Thyroid gland (tissue), 4 donors: ENCODE data around the gene ST3GAL3. TPM values are rescaled to one million over a fixed set of nuclear protein-coding genes. Genes with fewer than 3 reads are reported as not detected.

Source experiments
- DNase-seq, 2 donors: peaks; one replicate each; pipeline ENCODE4 v3.0.0-alpha.2; 2019
- H3K27ac ChIP-seq, 3 donors: fragments of 200-600 bp; sonication (generic); 1 replicate in 2 of 3; 2 replicates in 1 of 3; pipeline ENCODE4 v1.5.1; 2016 to 2019; ENCODE audit warnings: mild to moderate bottlenecking in 1 of 3, moderate library complexity in 1 of 3
- H3K27me3 ChIP-seq: fragments of 200-600 bp; sonication (generic); one replicate; pipeline ENCODE4 v1.5.1; 2019
- H3K36me3 ChIP-seq, 2 donors: fragments of 200-600 bp; sonication (generic); one replicate each; pipeline ENCODE4 v1.5.1; 2016 to 2019
- H3K4me1 ChIP-seq, 2 donors: fragments of 200-600 bp; sonication (generic); one replicate each; pipeline ENCODE4 v1.5.1; 2017 to 2019
- H3K4me3 ChIP-seq, 3 donors: fragments of 200-600 bp; sonication (generic); replicated peaks in 1 of 3; 1 replicate in 2 of 3; 2 replicates in 1 of 3; pipeline ENCODE4 v1.5.1; 2016; ENCODE audit warnings: mild to moderate bottlenecking in 1 of 3
- H3K9me3 ChIP-seq: fragments of 200-600 bp; sonication (generic); one replicate; pipeline ENCODE4 v1.5.1; 2017
- POLR2A ChIP-seq, 2 donors: fragments of 450-650 bp; IDR thresholded peaks; one replicate each; pipeline ENCODE4 v1.6.1; 2017; ENCODE audit warnings: antibody characterized with exemption in 2 of 2, mild to moderate bottlenecking in 2 of 2, moderate library complexity in 1 of 2
- WGBS, 2 donors: methylation state at CpG; one replicate each; pipeline ENCODE4 v1.1.5; 2017; 5-methylcytosine and 5-hydroxymethylcytosine counted together
- intact Hi-C: fragments of 100-400 bp; cut with DNase I; formaldehyde crosslinking; loops from one replicate; pipeline ENCODE4 v1.15.1; 2023
- total RNA-seq, 4 donors: library from RNA; depleted of rRNA; stranded (reverse); fragments of >200 nt; gene quantifications; one replicate each; pipeline ENCODE4 v1.2.3, GENCODE V29; 2016
- TF ChIP-seq, protein P1 (sequence below), 6 experiments: fragments of 200-600 bp in 3 of 6; fragments of 450-650 bp in 3 of 6; sonication (generic) in 3 of 6; IDR thresholded peaks; one replicate each; pipeline ENCODE4 v1.5.1; 2016 to 2019; ENCODE audit warnings: antibody characterized with exemption in 6 of 6, mild to moderate bottlenecking in 2 of 6, inconsistent platforms in 1 of 6, moderate library complexity in 1 of 6

ST3GAL3 gene
- total RNA-seq, 4 donors from 2014 or later: 12.1 to 17.7 (median 14.3) TPM

DNA sequence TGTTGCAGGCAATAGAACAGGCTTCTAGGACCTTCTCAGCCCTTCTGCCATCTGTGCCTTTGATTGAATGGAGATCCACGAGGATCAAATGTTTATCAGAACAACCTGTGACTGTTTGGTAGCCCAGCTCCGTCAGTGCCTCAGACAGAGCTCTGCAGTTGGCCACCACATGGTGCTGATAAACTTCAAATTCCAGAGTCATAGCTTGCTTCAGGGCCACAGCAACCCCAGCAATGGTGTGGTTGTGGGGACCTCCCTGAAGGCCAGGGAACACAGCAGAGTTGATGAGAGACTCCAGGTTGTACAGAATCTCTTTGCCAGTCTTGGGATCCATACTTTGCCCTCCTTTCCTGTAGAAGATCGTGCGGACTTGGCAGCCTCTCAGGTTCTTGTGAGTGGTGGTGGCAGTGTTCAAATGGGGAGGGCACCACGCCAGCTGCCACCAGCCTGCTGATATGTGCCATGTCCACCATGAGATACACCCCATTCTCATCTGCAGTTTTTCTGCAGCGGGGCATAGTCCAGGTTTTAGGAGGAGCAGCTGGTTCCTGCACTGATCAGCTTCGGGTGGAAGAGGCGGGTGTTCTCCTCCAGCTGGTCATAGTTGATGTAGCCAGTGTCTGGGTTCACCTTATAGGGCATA lies 143.4 kb downstream of the ST3GAL3 start:
- H3K27ac ChIP-seq: no peak overlapping the region
- no peaks in the 10 kb centered on the region for H3K36me3 ChIP-seq
- H3K4me3 ChIP-seq: no peak overlapping the region
- no peak for TF ChIP-seq POLR2A (IDR thresholded peaks at IDR 0.05)
- TF ChIP-seq, protein P1, sequence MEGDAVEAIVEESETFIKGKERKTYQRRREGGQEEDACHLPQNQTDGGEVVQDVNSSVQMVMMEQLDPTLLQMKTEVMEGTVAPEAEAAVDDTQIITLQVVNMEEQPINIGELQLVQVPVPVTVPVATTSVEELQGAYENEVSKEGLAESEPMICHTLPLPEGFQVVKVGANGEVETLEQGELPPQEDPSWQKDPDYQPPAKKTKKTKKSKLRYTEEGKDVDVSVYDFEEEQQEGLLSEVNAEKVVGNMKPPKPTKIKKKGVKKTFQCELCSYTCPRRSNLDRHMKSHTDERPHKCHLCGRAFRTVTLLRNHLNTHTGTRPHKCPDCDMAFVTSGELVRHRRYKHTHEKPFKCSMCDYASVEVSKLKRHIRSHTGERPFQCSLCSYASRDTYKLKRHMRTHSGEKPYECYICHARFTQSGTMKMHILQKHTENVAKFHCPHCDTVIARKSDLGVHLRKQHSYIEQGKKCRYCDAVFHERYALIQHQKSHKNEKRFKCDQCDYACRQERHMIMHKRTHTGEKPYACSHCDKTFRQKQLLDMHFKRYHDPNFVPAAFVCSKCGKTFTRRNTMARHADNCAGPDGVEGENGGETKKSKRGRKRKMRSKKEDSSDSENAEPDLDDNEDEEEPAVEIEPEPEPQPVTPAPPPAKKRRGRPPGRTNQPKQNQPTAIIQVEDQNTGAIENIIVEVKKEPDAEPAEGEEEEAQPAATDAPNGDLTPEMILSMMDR (IDR thresholded peaks at IDR 0.05): no peak
- WGBS, 2 donors: 90 to 96% methylated on average over 4 to 8 of the region's 8 CpGs
- no peak for DNase-seq
- intact Hi-C loops: no loop called here
- no peaks in the 10 kb centered on the region for H3K4me1 ChIP-seq
- no peaks in the 10 kb centered on the region for H3K27me3 ChIP-seq
- H3K9me3 ChIP-seq: no peaks in the 10 kb centered on the region

DNA sequence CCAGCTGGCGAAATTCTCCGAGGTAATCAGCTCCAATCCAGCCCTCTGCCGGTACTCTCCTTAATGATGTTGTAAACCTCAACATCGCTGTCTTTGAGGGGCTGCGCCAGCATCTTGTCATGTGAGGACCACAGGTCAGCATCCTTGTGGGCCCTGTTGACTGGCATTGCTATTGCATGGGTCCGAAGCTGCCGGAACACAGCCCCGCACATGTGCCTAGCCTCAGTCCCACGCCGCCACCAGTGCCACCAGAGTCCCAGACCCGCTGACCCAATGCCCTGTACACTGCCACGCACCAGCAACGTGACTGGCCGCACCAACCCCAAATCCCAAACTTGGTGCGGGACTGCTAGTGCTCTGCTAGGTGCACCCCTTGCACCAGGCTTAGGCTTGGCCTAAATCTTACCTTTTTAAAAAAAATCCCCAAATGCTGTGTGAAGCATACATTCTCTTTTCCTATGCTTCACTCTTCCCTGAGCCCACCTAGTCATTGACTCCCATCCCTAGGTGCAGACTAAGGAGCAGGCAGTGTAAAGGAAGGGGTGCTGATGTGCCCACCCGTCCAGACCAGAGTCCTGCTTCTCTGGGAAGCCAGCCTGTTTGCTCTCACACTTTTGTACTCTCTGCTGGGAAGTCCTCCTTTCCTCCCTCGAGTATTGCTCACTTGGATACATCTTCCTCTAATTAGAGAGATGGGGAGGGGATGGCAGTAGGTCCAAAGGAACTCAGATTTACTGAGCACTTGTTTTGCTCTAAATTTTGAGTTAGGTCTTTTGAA lies 144.4 kb downstream of the ST3GAL3 start:
- WGBS, 2 donors: 87 to 94% methylated on average over 14 to 17 of the region's 17 CpGs
- no peak overlapping the region for H3K4me3 ChIP-seq
- no peaks in the 10 kb centered on the region for H3K4me1 ChIP-seq
- no peaks in the 10 kb centered on the region for H3K27me3 ChIP-seq
- no peaks in the 10 kb centered on the region for H3K36me3 ChIP-seq
- intact Hi-C loops: no loop called here
- no peaks in the 10 kb centered on the region for H3K9me3 ChIP-seq
- no peak for DNase-seq
- TF ChIP-seq, protein P1 (IDR thresholded peaks at IDR 0.05): no peak
- TF ChIP-seq POLR2A (IDR thresholded peaks at IDR 0.05): no peak
- no peak overlapping the region for H3K27ac ChIP-seq

DNA sequence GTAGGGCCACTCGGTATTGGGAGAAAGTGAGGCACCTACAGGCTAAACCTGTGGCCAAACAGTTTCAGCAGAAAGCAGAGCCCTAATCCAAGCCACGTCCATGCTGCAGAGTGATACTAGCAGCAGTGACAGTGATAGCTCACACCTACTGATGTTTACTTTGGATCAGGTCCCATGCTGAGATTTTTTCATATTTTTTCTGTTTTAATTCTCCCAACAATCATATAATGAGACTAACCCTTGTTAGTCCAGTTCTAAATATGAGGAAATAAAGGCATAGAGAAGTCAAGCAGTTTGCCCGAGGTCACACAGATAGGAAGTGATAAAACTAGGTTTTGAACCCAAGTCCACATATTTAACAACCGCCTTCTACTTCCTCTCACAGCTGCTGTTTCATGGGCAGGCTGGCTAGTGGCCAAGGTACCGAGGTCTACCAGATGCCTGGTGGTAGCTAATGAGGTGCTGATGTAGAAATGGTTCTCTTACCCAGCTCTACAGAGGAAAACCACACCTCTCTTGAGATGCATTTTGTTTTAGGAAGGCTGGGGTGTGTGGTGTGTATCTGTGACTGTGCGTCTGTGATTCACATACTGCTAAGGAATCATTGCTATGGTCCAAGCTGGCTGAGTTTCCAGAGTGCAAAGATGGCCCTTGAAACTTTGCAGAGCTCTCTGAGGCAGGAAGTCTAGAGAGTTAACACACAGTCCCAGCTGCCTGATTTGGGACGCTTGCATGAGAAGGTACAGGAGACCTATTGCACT lies 146.0 kb downstream of the ST3GAL3 start:
- H3K9me3 ChIP-seq: no peaks in the 10 kb centered on the region
- TF ChIP-seq, protein P1 (IDR thresholded peaks at IDR 0.05): no peak
- no peak for TF ChIP-seq POLR2A (IDR thresholded peaks at IDR 0.05)
- H3K27me3 ChIP-seq: no peaks in the 10 kb centered on the region
- DNase-seq: peak; percentile 16 to 27
- H3K4me3 ChIP-seq: no peak overlapping the region
- H3K4me1 ChIP-seq: peaks cover 0 to 5% of the 10 kb centered on the region in 2 donors
- WGBS, 2 donors: 69 to 71% methylated on average over 7 of the region's 7 CpGs
- H3K36me3 ChIP-seq: no peaks in the 10 kb centered on the region
- intact Hi-C loops: no loop called here
- H3K27ac ChIP-seq: no peak overlapping the region

DNA sequence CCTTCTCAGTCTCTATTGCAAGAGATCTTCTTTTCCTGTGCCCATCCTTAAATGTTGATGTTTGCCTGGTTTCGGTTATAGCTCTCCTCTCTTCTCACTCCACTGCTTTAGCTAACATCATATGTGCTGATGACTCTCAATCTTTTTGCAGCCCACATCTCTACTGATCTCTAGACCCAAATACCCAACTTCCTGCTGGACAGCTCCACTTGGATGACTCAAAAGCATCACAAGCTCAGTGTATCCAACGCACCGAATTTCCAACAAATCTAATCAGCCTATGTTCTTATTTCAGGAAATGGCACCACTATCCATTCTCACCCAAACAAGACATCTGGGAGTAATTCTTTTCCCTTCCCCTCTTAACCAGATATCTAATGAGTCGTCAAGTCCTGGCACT lies 147.1 kb downstream of the ST3GAL3 start:
- intact Hi-C loops: no loop called here
- H3K9me3 ChIP-seq: no peaks in the 10 kb centered on the region
- DNase-seq: no peak
- 92 to 98% methylated on average over 4 of the region's 4 CpGs for WGBS, 2 donors
- H3K27me3 ChIP-seq: no peaks in the 10 kb centered on the region
- no peak overlapping the region for H3K27ac ChIP-seq
- no peak overlapping the region for H3K4me3 ChIP-seq
- no peaks in the 10 kb centered on the region for H3K36me3 ChIP-seq
- peaks cover 0 to 10% of the 10 kb centered on the region in 2 donors for H3K4me1 ChIP-seq
- TF ChIP-seq, protein P1 (IDR thresholded peaks at IDR 0.05): no peak
- no peak for TF ChIP-seq POLR2A (IDR thresholded peaks at IDR 0.05)
